ENCODE measurements around the gene UBE4B. TPM values are rescaled to one million over a fixed set of nuclear protein-coding genes. Genes with fewer than 3 reads are reported as not detected.
"Not testable (repeated sequence)": the region's sequence is repeated elsewhere in the genome, so short reads cannot be mapped to it uniquely, and the experiment has no call there.

The UBE4B gene
- total RNA-seq, 1 donor from 2014 or later, result 62.2 TPM

GRCh38 chr1:10022656-10023055 is 10.1 kb upstream of the UBE4B start:
- Mint-ChIP-seq H3K36me3 (ENCODE audit: unreplicated experiment) (no peaks in the 10 kb centered on the region), H3K4me1 (ENCODE audit: unreplicated experiment) (peaks cover 15% of the 10 kb centered on the region), H3K27me3 (ENCODE audit: unreplicated experiment) (no peaks in the 10 kb centered on the region), H3K4me3 (ENCODE audit: unreplicated experiment) (no peak overlapping the region), H3K27ac (ENCODE audit: unreplicated experiment) (no peak overlapping the region), H3K9me3 (ENCODE audit: unreplicated experiment) (no peaks in the 10 kb centered on the region)
- no peak for DNase-seq (ENCODE audit: extremely low spot score, unreplicated experiment)
- TF ChIP-seq, protein P1, sequence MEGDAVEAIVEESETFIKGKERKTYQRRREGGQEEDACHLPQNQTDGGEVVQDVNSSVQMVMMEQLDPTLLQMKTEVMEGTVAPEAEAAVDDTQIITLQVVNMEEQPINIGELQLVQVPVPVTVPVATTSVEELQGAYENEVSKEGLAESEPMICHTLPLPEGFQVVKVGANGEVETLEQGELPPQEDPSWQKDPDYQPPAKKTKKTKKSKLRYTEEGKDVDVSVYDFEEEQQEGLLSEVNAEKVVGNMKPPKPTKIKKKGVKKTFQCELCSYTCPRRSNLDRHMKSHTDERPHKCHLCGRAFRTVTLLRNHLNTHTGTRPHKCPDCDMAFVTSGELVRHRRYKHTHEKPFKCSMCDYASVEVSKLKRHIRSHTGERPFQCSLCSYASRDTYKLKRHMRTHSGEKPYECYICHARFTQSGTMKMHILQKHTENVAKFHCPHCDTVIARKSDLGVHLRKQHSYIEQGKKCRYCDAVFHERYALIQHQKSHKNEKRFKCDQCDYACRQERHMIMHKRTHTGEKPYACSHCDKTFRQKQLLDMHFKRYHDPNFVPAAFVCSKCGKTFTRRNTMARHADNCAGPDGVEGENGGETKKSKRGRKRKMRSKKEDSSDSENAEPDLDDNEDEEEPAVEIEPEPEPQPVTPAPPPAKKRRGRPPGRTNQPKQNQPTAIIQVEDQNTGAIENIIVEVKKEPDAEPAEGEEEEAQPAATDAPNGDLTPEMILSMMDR (IDR thresholded peaks at IDR 0.05), result no peak

DNA sequence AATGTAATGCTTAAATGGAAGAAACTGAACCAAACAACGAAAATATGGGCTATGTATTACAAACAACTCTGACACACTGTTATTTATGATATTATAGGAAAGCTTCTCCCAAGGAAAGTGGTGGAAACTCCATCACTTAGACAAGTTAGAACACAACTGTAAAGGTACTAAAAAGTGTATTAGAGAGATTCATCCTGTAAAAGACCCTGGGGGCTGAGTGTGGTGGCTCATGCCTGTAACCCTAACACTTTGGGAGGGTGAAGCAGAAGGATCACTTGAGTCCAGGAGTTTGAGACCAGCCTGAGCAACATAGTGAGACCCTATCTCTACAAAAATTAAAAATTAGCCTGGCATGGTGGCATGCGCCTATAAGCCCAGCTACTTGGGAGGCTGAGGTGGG is 7.4 kb upstream of the UBE4B start:
- no peak overlapping the region for H3K4me3 Mint-ChIP-seq (ENCODE audit: unreplicated experiment)
- peaks cover 12% of the 10 kb centered on the region for H3K4me1 Mint-ChIP-seq (ENCODE audit: unreplicated experiment)
- no peak for DNase-seq (ENCODE audit: extremely low spot score, unreplicated experiment)
- H3K36me3 Mint-ChIP-seq (ENCODE audit: unreplicated experiment), result no peaks in the 10 kb centered on the region
- no peaks in the 10 kb centered on the region for H3K27me3 Mint-ChIP-seq (ENCODE audit: unreplicated experiment)
- TF ChIP-seq, protein P1 (IDR thresholded peaks at IDR 0.05), result no peak
- H3K27ac Mint-ChIP-seq (ENCODE audit: unreplicated experiment), result no peak overlapping the region
- no peaks in the 10 kb centered on the region for H3K9me3 Mint-ChIP-seq (ENCODE audit: unreplicated experiment)

- Mint-ChIP-seq H3K4me1 (ENCODE audit: unreplicated experiment) (peaks cover 9% of the 10 kb centered on the region), H3K4me3 (ENCODE audit: unreplicated experiment) (no peak overlapping the region), H3K27ac (ENCODE audit: unreplicated experiment) (no peak overlapping the region), H3K9me3 (ENCODE audit: unreplicated experiment) (no peaks in the 10 kb centered on the region), H3K27me3 (ENCODE audit: unreplicated experiment) (no peaks in the 10 kb centered on the region), H3K36me3 (ENCODE audit: unreplicated experiment) (no peaks in the 10 kb centered on the region)
- TF ChIP-seq, protein P1 (IDR thresholded peaks at IDR 0.05), result no peak
- no peak for DNase-seq (ENCODE audit: extremely low spot score, unreplicated experiment)
Observed at GRCh38 chr1:10027027-10027426, 5.7 kb upstream of the UBE4B start.

- not testable (repeated sequence) for H3K27ac Mint-ChIP-seq (ENCODE audit: unreplicated experiment); H3K36me3 Mint-ChIP-seq (ENCODE audit: unreplicated experiment); H3K9me3 Mint-ChIP-seq (ENCODE audit: unreplicated experiment); H3K4me3 Mint-ChIP-seq (ENCODE audit: unreplicated experiment); H3K27me3 Mint-ChIP-seq (ENCODE audit: unreplicated experiment); DNase-seq (ENCODE audit: extremely low spot score, unreplicated experiment)
- H3K4me1 Mint-ChIP-seq (ENCODE audit: unreplicated experiment), result peaks cover 18% of the 10 kb centered on the region
Observed at GRCh38 chr1:10028956-10029500, 3.7 kb upstream of the UBE4B start.

- no peak for DNase-seq (ENCODE audit: extremely low spot score, unreplicated experiment)
- H3K9me3 Mint-ChIP-seq (ENCODE audit: unreplicated experiment), result no peaks in the 10 kb centered on the region
- H3K27me3 Mint-ChIP-seq (ENCODE audit: unreplicated experiment), result no peaks in the 10 kb centered on the region
Observed at GRCh38 chr1:10031461-10031860, 1.3 kb upstream of the UBE4B start.

More at GRCh38 chr1:10031461-10031860, 1.3 kb upstream of the UBE4B start:
- H3K4me3 Mint-ChIP-seq (ENCODE audit: unreplicated experiment), result no peak overlapping the region
- H3K36me3 Mint-ChIP-seq (ENCODE audit: unreplicated experiment), result no peaks in the 10 kb centered on the region
- no peak overlapping the region for H3K27ac Mint-ChIP-seq (ENCODE audit: unreplicated experiment)
- TF ChIP-seq, protein P1 (IDR thresholded peaks at IDR 0.05), result no peak
- peaks cover 34% of the 10 kb centered on the region for H3K4me1 Mint-ChIP-seq (ENCODE audit: unreplicated experiment)
